ENCODE measurements around the gene LGI4.

DNA sequence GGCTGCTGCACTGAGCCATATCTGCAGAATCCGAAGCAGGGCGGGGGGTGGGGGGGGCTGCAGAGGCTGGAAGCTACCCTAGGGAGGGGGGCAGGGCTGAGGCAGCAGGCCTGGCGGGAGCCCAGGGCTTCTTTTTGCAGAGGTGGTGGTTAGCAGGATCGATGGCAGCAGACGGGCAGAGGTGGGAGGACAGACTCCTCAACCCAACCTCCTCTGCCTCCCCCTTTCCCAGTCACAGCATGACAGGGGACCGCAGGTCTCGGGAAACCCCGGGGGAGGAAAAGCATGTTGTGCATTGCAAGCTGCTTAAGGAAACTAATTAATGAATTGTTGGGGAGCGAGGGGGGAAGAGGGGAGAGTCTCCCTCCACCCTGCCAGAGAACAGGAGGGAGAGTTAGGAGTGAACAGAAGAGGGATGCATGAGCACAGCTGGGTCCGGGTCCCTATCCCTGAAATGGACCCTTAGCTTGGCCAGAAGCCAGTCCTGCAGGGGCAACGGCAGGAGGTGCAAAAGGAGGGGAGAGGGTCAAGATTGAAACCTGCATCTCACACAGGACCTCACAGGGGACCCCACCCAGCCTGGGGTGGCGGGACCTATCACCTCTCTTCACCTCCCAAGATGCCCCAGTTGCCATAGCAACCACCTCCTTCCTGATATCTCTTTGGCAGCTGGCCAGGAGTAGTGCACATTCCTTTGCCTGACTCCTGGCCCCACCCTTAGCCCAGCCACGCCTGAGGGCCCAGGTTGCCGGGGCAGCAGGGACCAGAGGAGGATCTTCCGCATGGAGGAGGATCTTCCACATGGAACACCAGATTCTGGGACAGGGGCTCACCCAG, 10.0 kb upstream of the LGI4 start:
- no peak for TF ChIP-seq POLR2A (IDR thresholded peaks at IDR 0.05)
- TF ChIP-seq, protein P1, sequence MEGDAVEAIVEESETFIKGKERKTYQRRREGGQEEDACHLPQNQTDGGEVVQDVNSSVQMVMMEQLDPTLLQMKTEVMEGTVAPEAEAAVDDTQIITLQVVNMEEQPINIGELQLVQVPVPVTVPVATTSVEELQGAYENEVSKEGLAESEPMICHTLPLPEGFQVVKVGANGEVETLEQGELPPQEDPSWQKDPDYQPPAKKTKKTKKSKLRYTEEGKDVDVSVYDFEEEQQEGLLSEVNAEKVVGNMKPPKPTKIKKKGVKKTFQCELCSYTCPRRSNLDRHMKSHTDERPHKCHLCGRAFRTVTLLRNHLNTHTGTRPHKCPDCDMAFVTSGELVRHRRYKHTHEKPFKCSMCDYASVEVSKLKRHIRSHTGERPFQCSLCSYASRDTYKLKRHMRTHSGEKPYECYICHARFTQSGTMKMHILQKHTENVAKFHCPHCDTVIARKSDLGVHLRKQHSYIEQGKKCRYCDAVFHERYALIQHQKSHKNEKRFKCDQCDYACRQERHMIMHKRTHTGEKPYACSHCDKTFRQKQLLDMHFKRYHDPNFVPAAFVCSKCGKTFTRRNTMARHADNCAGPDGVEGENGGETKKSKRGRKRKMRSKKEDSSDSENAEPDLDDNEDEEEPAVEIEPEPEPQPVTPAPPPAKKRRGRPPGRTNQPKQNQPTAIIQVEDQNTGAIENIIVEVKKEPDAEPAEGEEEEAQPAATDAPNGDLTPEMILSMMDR (IDR thresholded peaks at IDR 0.05) = no peak

Measured in vagina (tissue), 2 donors.